ENCODE results near the gene GJA1. TPM values are rescaled to one million over a fixed set of nuclear protein-coding genes. Genes with fewer than 3 reads are reported as not detected.
"Not testable (repeated sequence)": the region's sequence is repeated elsewhere in the genome, so short reads cannot be mapped to it uniquely, and the experiment has no call there.

GJA1 gene
- total RNA-seq, 5 donors from 2014 or later (not counting 1 experiment from before 2014, with no cell fraction given): 1.1 to 1.5 (median 1.4) TPM; not detected in 2

DNA sequence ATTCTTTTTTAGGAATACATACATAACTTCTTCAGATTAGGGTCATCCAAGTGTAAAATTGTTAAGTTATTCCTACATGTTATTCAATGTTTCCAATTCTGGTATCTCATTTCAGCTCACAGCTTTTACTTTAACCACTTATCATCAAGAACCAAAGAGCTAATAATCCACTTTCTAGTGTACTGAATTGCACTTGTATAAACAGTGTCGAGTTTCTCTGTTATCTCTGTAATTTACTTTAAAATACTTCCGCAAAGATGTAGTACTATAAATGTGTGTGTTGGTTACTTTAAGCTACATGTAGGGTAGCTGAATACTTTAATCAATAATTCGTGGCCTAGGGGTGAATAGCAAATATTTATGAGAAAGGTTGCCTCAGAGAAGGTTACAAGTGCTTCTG is 8.8 kb upstream of the GJA1 start:
- DNase-seq (no peak), ATAC-seq (replicated peaks in 1 of 4) (no peak)
- Histone ChIP-seq H3K27ac (ENCODE audit: low read length) (no peak overlapping the region), H3K4me3 (ENCODE audit: control insufficient read depth in 1 of 2, extremely low read depth in 1 of 2, low read length in 1 of 2) (no peak overlapping the region), H3K9me3 (no peaks in the 10 kb centered on the region), H3K4me1 (ENCODE audit: control insufficient read depth in 1 of 2, extremely low read depth in 1 of 2, insufficient read depth in 2 of 2, low read length in 2 of 2) (no peaks in the 10 kb centered on the region), H3K36me3 (ENCODE audit: control insufficient read depth in 2 of 2, extremely low read depth in 1 of 2, insufficient read depth in 1 of 2, low read length in 1 of 2) (no peaks in the 10 kb centered on the region), H3K27me3 (replicated peaks in 1 of 2; ENCODE audit: control insufficient read depth in 2 of 2, extremely low read depth in 1 of 2, insufficient read depth in 2 of 2, low read length in 1 of 2) (no peaks in the 10 kb centered on the region)
- no peaks in the 10 kb centered on the region for H3K36me3 Mint-ChIP-seq
- peaks cover 0 to 7% (median 4%) of the 10 kb centered on the region in 3 donors for H3K4me1 Mint-ChIP-seq
- H3K4me3 Mint-ChIP-seq: no peak overlapping the region
- no peaks in the 10 kb centered on the region for H3K27me3 Mint-ChIP-seq
- ChIA-PET POLR2A (no interaction called here), CTCF (interaction anchor here in 1 of 2 donors (0.6 to 0.9 kb wide), 2 partner anchors 14 to 109 kb away, joined by 3 read pairs; no protein-coding TSS in a partner anchor)
- no CpG with 5 or more reads among the region's 3 CpGs for WGBS (ENCODE audit: insufficient coverage)
- no peak overlapping the region for H3K27ac Mint-ChIP-seq
- no peaks in the 10 kb centered on the region for H3K9me3 Mint-ChIP-seq

- H3K4me3 Mint-ChIP-seq: no peak overlapping the region
- no peaks in the 10 kb centered on the region for H3K4me1 ChIP-seq (ENCODE audit: control insufficient read depth in 1 of 2, extremely low read depth in 1 of 2, insufficient read depth in 2 of 2, low read length in 2 of 2)
- ATAC-seq (replicated peaks in 1 of 4): no peak
- no peaks in the 10 kb centered on the region for H3K9me3 ChIP-seq
- peaks cover 0 to 7% (median 4%) of the 10 kb centered on the region in 3 donors for H3K4me1 Mint-ChIP-seq
- H3K27ac ChIP-seq (ENCODE audit: low read length): no peak overlapping the region
- DNase-seq: no peak
- no peaks in the 10 kb centered on the region for H3K36me3 Mint-ChIP-seq
- 97% methylated on average over 10 of the region's 15 CpGs for WGBS (ENCODE audit: insufficient coverage)
- H3K27me3 Mint-ChIP-seq: no peaks in the 10 kb centered on the region
- CTCF ChIA-PET: interaction anchor here in 1 of 2 donors (0.8 kb wide), 1 partner anchor 367 kb away, joined by 7 read pairs; no protein-coding TSS in a partner anchor
- no peaks in the 10 kb centered on the region for H3K9me3 Mint-ChIP-seq
- no peak overlapping the region for H3K27ac Mint-ChIP-seq
- no peaks in the 10 kb centered on the region for H3K36me3 ChIP-seq (ENCODE audit: control insufficient read depth in 2 of 2, extremely low read depth in 1 of 2, insufficient read depth in 1 of 2, low read length in 1 of 2)
- H3K4me3 ChIP-seq (ENCODE audit: control insufficient read depth in 1 of 2, extremely low read depth in 1 of 2, low read length in 1 of 2): no peak overlapping the region
- POLR2A ChIA-PET: interaction anchor here in 1 of 2 donors (0.5 kb wide), 1 partner anchor 513 kb away, joined by 3 read pairs; no protein-coding TSS in a partner anchor
- no peaks in the 10 kb centered on the region for H3K27me3 ChIP-seq (replicated peaks in 1 of 2; ENCODE audit: control insufficient read depth in 2 of 2, extremely low read depth in 1 of 2, insufficient read depth in 2 of 2, low read length in 1 of 2)
Observed at GRCh38 chr6:121428872-121429756, 6.3 kb upstream of the GJA1 start.

DNA sequence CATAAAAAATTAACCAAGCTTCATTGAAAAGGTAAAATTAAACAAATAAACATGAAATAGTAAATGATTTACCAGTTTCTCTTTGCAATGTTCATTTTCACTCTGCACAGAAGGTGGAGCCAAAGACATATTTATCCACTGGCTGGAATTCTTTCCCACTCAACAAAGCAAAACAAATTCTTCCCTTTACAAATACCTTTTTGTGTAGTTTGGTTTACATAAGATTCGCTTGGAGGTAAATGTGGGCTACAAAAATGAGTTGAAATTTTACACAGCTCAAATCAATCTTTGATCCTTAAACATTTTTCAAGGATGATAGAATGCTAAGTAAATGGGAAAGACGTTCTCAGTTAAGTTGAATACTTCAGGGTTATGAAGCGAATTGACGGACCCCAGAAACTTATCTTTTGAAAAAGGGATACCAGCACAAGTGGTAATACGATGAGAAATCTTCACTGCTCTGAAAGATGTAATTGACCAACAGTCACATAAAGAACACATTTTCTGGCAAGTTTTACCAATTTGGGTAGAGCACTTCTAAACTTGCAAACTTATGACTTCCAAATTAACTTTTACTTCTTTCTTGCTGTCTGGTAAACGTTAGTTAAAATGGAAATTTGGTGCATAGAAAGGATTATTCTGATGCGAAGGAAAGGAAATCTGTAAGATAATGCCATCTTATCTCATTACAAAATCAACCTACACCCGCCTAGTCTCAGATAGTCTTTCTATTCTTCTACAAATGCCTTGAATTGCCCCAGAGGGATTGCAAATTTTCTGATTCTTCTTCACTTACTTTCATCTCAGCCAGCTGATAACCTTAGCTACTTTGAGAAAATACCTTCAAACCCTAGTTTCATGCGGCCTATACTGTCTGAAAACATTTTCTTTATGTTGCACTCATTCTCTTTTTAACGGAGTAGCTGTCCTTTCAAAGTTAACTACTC is 4.7 kb upstream of the GJA1 start:
- no peak for ATAC-seq (replicated peaks in 1 of 4)
- no peaks in the 10 kb centered on the region for H3K36me3 Mint-ChIP-seq
- peaks cover 3 to 7% (median 4%) of the 10 kb centered on the region in 3 donors for H3K4me1 Mint-ChIP-seq
- no peak overlapping the region for H3K27ac Mint-ChIP-seq
- H3K4me1 ChIP-seq (ENCODE audit: control insufficient read depth in 1 of 2, extremely low read depth in 1 of 2, insufficient read depth in 2 of 2, low read length in 2 of 2): no peaks in the 10 kb centered on the region
- ChIA-PET POLR2A (interaction anchor here in 1 of 2 donors (0.5 kb wide), 1 partner anchor 247 kb away, joined by 3 read pairs; no protein-coding TSS in a partner anchor), CTCF (interaction anchor here (0.5 to 0.6 kb wide), 2 partner anchors 11 to 278 kb away, joined by 3 to 6 read pairs; no protein-coding TSS in a partner anchor)
- no peaks in the 10 kb centered on the region for H3K36me3 ChIP-seq (ENCODE audit: control insufficient read depth in 2 of 2, extremely low read depth in 1 of 2, insufficient read depth in 1 of 2, low read length in 1 of 2)
- H3K4me3 ChIP-seq (ENCODE audit: control insufficient read depth in 1 of 2, extremely low read depth in 1 of 2, low read length in 1 of 2): no peak overlapping the region
- H3K9me3 Mint-ChIP-seq: no peaks in the 10 kb centered on the region
- no peak overlapping the region for H3K27ac ChIP-seq (ENCODE audit: low read length)
- H3K4me3 Mint-ChIP-seq: no peak overlapping the region
- peaks cover 0 to 6% of the 10 kb centered on the region in 2 donors for H3K27me3 Mint-ChIP-seq
- peaks cover 2 to 7% of the 10 kb centered on the region in 2 experiments for H3K27me3 ChIP-seq (replicated peaks in 1 of 2; ENCODE audit: control insufficient read depth in 2 of 2, extremely low read depth in 1 of 2, insufficient read depth in 2 of 2, low read length in 1 of 2)
- no peak for DNase-seq
- WGBS (ENCODE audit: insufficient coverage): 45% methylated on average over 2 of the region's 10 CpGs
- H3K9me3 ChIP-seq: no peaks in the 10 kb centered on the region

GRCh38 chr6:121431776-121432175 is 3.7 kb upstream of the GJA1 start:
- CTCF ChIA-PET: not testable (repeated sequence)

GRCh38 chr6:121434037-121434770 is 1.2 kb upstream of the GJA1 start:
- CTCF ChIA-PET: interaction anchor here (0.5 to 0.7 kb wide), 2 partner anchors 90 to 1249 kb away, joined by 3 read pairs; no protein-coding TSS in a partner anchor
- WGBS (ENCODE audit: insufficient coverage): 97% methylated on average over 6 of the region's 13 CpGs
- H3K4me1 ChIP-seq (ENCODE audit: control insufficient read depth in 1 of 2, extremely low read depth in 1 of 2, insufficient read depth in 2 of 2, low read length in 2 of 2): peaks cover 0 to 12% of the 10 kb centered on the region in 2 experiments
- peaks cover 18% of the 10 kb centered on the region in 2 experiments for H3K27me3 ChIP-seq (replicated peaks in 1 of 2; ENCODE audit: control insufficient read depth in 2 of 2, extremely low read depth in 1 of 2, insufficient read depth in 2 of 2, low read length in 1 of 2)
- H3K4me3 Mint-ChIP-seq: no peak overlapping the region
- peaks cover 26 to 31% (median 28%) of the 10 kb centered on the region in 3 donors for H3K4me1 Mint-ChIP-seq
- H3K27ac Mint-ChIP-seq: no peak overlapping the region
- no peak overlapping the region for H3K4me3 ChIP-seq (ENCODE audit: control insufficient read depth in 1 of 2, extremely low read depth in 1 of 2, low read length in 1 of 2)
- no peaks in the 10 kb centered on the region for H3K9me3 Mint-ChIP-seq
- peaks cover 11 to 28% of the 10 kb centered on the region in 2 donors for H3K27me3 Mint-ChIP-seq
- no peaks in the 10 kb centered on the region for H3K36me3 Mint-ChIP-seq
- no peaks in the 10 kb centered on the region for H3K9me3 ChIP-seq
- no peaks in the 10 kb centered on the region for H3K36me3 ChIP-seq (ENCODE audit: control insufficient read depth in 2 of 2, extremely low read depth in 1 of 2, insufficient read depth in 1 of 2, low read length in 1 of 2)
- ATAC-seq (replicated peaks in 1 of 4): no peak
- POLR2A ChIA-PET: interaction anchor here in 1 of 2 donors (0.6 kb wide), 1 partner anchor 25 kb away, joined by 4 read pairs; no protein-coding TSS in a partner anchor
- DNase-seq: no peak
- H3K27ac ChIP-seq (ENCODE audit: low read length): no peak overlapping the region

More at GRCh38 chr6:121431776-121432175, 3.7 kb upstream of the GJA1 start:
- H3K27ac Mint-ChIP-seq; H3K4me3 ChIP-seq (ENCODE audit: control insufficient read depth in 1 of 2, extremely low read depth in 1 of 2, low read length in 1 of 2); H3K27me3 ChIP-seq (replicated peaks in 1 of 2; ENCODE audit: control insufficient read depth in 2 of 2, extremely low read depth in 1 of 2, insufficient read depth in 2 of 2, low read length in 1 of 2); ATAC-seq (replicated peaks in 1 of 4); H3K36me3 ChIP-seq (ENCODE audit: control insufficient read depth in 2 of 2, extremely low read depth in 1 of 2, insufficient read depth in 1 of 2, low read length in 1 of 2); H3K4me3 Mint-ChIP-seq; H3K27ac ChIP-seq (ENCODE audit: low read length); H3K9me3 ChIP-seq; H3K4me1 ChIP-seq (ENCODE audit: control insufficient read depth in 1 of 2, extremely low read depth in 1 of 2, insufficient read depth in 2 of 2, low read length in 2 of 2); POLR2A ChIA-PET; DNase-seq; H3K9me3 Mint-ChIP-seq; H3K36me3 Mint-ChIP-seq: not testable (repeated sequence)
- H3K4me1 Mint-ChIP-seq: peaks cover 11 to 14% (median 11%) of the 10 kb centered on the region in 3 donors
- H3K27me3 Mint-ChIP-seq: peaks cover 0 to 13% of the 10 kb centered on the region in 2 donors
- WGBS (ENCODE audit: insufficient coverage): 81% methylated on average over 6 of the region's 6 CpGs
